GM21723 (cell line): ENCODE data around the gene MEGF11.
"Not testable (repeated sequence)": the region's sequence is repeated elsewhere in the genome, so short reads cannot be mapped to it uniquely, and the experiment has no call there.

Experiments
- ATAC-seq: cut with Tn5 transposase; IDR thresholded peaks from one replicate; pipeline ENCODE4 v1.9.1; 2021; ENCODE audit warnings: mild to moderate bottlenecking, moderate library complexity; ENCODE audit not compliant: unreplicated experiment

Gene MEGF11

GRCh38 chr15:65870889-65871533 is 382.5 kb downstream of the MEGF11 start:
- no peak for ATAC-seq

- peak; percentile 19 for ATAC-seq
These were observed 383.3 kb downstream of the MEGF11 start for GRCh38 chr15:65869954-65870871.

- ATAC-seq = peak; percentile 83
These were observed 384.2 kb downstream of the MEGF11 start, which contains the start of gene RAB11A for GRCh38 chr15:65869126-65869953. TSS of gene RAB11A (plus strand) at chr15:65869491. CDS start at chr15:65869586, 95 bp downstream.

- no peak for ATAC-seq
These were observed 384.9 kb downstream of the MEGF11 start for GRCh38 chr15:65868546-65869125.

GRCh38 chr15:65867933-65868332 is 385.6 kb downstream of the MEGF11 start:
- not testable (repeated sequence) for ATAC-seq

- ATAC-seq = no peak
These were observed 386.3 kb downstream of the MEGF11 start for GRCh38 chr15:65867244-65867643.

- no peak for ATAC-seq
These were observed 390.4 kb downstream of the MEGF11 start for GRCh38 chr15:65863106-65863505.

GRCh38 chr15:65862682-65863081 is 390.9 kb downstream of the MEGF11 start:
- peak; percentile 70 for ATAC-seq

- ATAC-seq = no peak
These were observed 395.7 kb downstream of the MEGF11 start for GRCh38 chr15:65857718-65858402.

- no peak for ATAC-seq
These were observed 396.6 kb downstream of the MEGF11 start for GRCh38 chr15:65856821-65857455.

- no peak for ATAC-seq
These were observed 401.6 kb downstream of the MEGF11 start for GRCh38 chr15:65851981-65852380.

GRCh38 chr15:65847989-65848388 is 405.6 kb downstream of the MEGF11 start:
- ATAC-seq = no peak

- ATAC-seq = no peak
These were observed 407.6 kb downstream of the MEGF11 start for GRCh38 chr15:65845826-65846519.
